ENCODE measurements around the gene SLAMF9. TPM values are rescaled to one million over a fixed set of nuclear protein-coding genes. Genes with fewer than 3 reads are reported as not detected.

SLAMF9 gene
- total RNA-seq, 2 experiments from 2014 or later, result not detected

- peak within 1 kb of the TSS; percentile 92 for H3K4me3 Mint-ChIP-seq
- DNase-seq (peak; percentile 94), ATAC-seq (peak; percentile 74)
- POLR2A ChIA-PET, result interaction anchor here (0.7 to 4.7 kb wide), 26 partner anchors 8 to 927 kb away, joined by 3 to 56 read pairs (median 4); partner anchors contain the start of genes DUSP23, IFI16, IGSF8 and PIGM
- peaks cover 41% of the 10 kb centered on the region for H3K36me3 Mint-ChIP-seq (ENCODE audit: low read depth)
- intact Hi-C loops (cut with micrococcal nuclease), result no loop called here
- TF ChIP-seq CTCF (IDR thresholded peaks at IDR 0.05), result no peak
- H3K27me3 Mint-ChIP-seq, result no peaks in the 10 kb centered on the region
- CTCF ChIA-PET, result interaction anchor here (1.2 to 21.5 kb wide), 6 partner anchors 11 to 268 kb away, joined by 3 to 374 read pairs (median 4); no protein-coding TSS in a partner anchor
- H3K9me3 Mint-ChIP-seq, result no peaks in the 10 kb centered on the region
- H3K4me1 Mint-ChIP-seq (ENCODE audit: low read depth), result peaks cover 51% of the 10 kb centered on the region
- H3K27ac Mint-ChIP-seq, result peak within 1 kb of the TSS; percentile 98
Measured at GRCh38 chr1:159924791-159925718, 29.0 kb downstream of the SLAMF9 start, which contains the start of gene TAGLN2. Gene TAGLN2 (minus strand): TSS chr1:159925507. CDS start chr1:159920509, 4,998 bp downstream.

- no peaks in the 10 kb centered on the region for H3K27me3 Mint-ChIP-seq
- peak; percentile 43 for ATAC-seq
- H3K4me3 Mint-ChIP-seq, result peak overlapping the region; percentile 92
- intact Hi-C loops (cut with micrococcal nuclease), result no loop called here
- H3K27ac Mint-ChIP-seq, result peak overlapping the region; percentile 98
- no peaks in the 10 kb centered on the region for H3K9me3 Mint-ChIP-seq
- no peak for TF ChIP-seq CTCF (IDR thresholded peaks at IDR 0.05)
- H3K36me3 Mint-ChIP-seq (ENCODE audit: low read depth), result peaks cover 50% of the 10 kb centered on the region
- CTCF ChIA-PET, result interaction anchor here (0.9 to 21.5 kb wide), 10 partner anchors 8 to 269 kb away, joined by 3 to 374 read pairs (median 4); no protein-coding TSS in a partner anchor
- H3K4me1 Mint-ChIP-seq (ENCODE audit: low read depth), result peaks cover 59% of the 10 kb centered on the region
- POLR2A ChIA-PET, result interaction anchor here (0.6 to 4.7 kb wide), 20 partner anchors 8 to 926 kb away, joined by 3 to 56 read pairs (median 4); partner anchors contain the start of genes DUSP23, IFI16, IGSF8 and PIGM
- peak; percentile 84 for DNase-seq
Measured at GRCh38 chr1:159924025-159924790, 29.8 kb downstream of the SLAMF9 start.

- peaks cover 56% of the 10 kb centered on the region for H3K36me3 Mint-ChIP-seq (ENCODE audit: low read depth)
- peak; percentile 93 for DNase-seq
- peaks cover 65% of the 10 kb centered on the region for H3K4me1 Mint-ChIP-seq (ENCODE audit: low read depth)
Measured at GRCh38 chr1:159923203-159924024, 30.6 kb downstream of the SLAMF9 start.

More at GRCh38 chr1:159923203-159924024, 30.6 kb downstream of the SLAMF9 start:
- intact Hi-C loops (cut with micrococcal nuclease), result no loop called here
- peak; percentile 35 for ATAC-seq
- TF ChIP-seq CTCF (IDR thresholded peaks at IDR 0.05), result no peak
- Mint-ChIP-seq H3K27ac (peak overlapping the region; percentile 98), H3K4me3 (peak overlapping the region; percentile 92), H3K27me3 (no peaks in the 10 kb centered on the region), H3K9me3 (no peaks in the 10 kb centered on the region)
- CTCF ChIA-PET, result interaction anchor here (0.9 to 21.5 kb wide), 9 partner anchors 8 to 124 kb away, joined by 3 to 374 read pairs (median 3); partner anchors contain the start of gene IGSF9
- POLR2A ChIA-PET, result interaction anchor here (0.5 to 4.7 kb wide), 11 partner anchors 8 to 914 kb away, joined by 3 to 56 read pairs (median 7); partner anchors contain the start of genes IFI16, SLAMF8 and SLAMF9

Measured in activated CD8-positive, alpha-beta T cell treated with anti-CD3 and anti-CD28 coated beads for 36 hours (primary cell).